Measurements from ENCODE around the gene MBLAC1. TPM values are rescaled to one million over a fixed set of nuclear protein-coding genes. Genes with fewer than 3 reads are reported as not detected.
"Not testable (repeated sequence)": the region's sequence is repeated elsewhere in the genome, so short reads cannot be mapped to it uniquely, and the experiment has no call there.

MBLAC1 gene
- total and polyA plus RNA-seq, 9 of the 15 experiments (the other 6 are each of a cell fraction or from before 2014, with no cell fraction given), result 0.03 to 3.1 (median 0.52) TPM

- BruUV-seq (replicated peaks); H3K4me2 ChIP-seq (ENCODE audit: insufficient read depth, low read length); H3K4me3 ChIP-seq; H3K27ac ChIP-seq (ENCODE audit: extremely low read depth, low read depth, low read length); H3K36me3 ChIP-seq (ENCODE audit: control insufficient read depth, insufficient read depth, low read length); H3K9ac ChIP-seq (ENCODE audit: insufficient read depth in 1 of 2, low read depth in 2 of 2, low read length in 2 of 2); H3K27me3 ChIP-seq (ENCODE audit: control insufficient read depth in 2 of 2, insufficient read depth in 2 of 2, low read length in 2 of 2); FAIRE-seq; H4K20me1 ChIP-seq (replicated peaks; ENCODE audit: control insufficient read depth, insufficient read depth, low read length); ATAC-seq; in situ Hi-C loops (cut with MboI); H2AFZ ChIP-seq (ENCODE audit: low read depth, low read length); DNase-seq (ENCODE audit: extremely low read depth in 1 of 4, low spot score in 3 of 4); H3K9me3 ChIP-seq (replicated peaks; ENCODE audit: control insufficient read depth, insufficient read depth, low read depth, low read length); H3K9me1 ChIP-seq (ENCODE audit: control insufficient read depth, insufficient read depth, low read length); intact Hi-C loops (cut with micrococcal nuclease); TF ChIP-seq TEAD4 (CRISPR knock-in tag; IDR thresholded peaks at IDR 0.05; ENCODE audit: borderline replicate concordance): not testable (repeated sequence)
- peaks cover 18% of the 10 kb centered on the region for H3K79me2 ChIP-seq (ENCODE audit: control insufficient read depth, insufficient read depth, low read length)
- ChIA-PET CTCF (ENCODE audit: low intra/inter-chr PET ratio) (interaction anchor here (0.6 kb wide), 1 partner anchor 232 kb away, joined by 4 read pairs; no protein-coding TSS in a partner anchor), POLR2A (interaction anchor here (0.7 to 1.8 kb wide), 2 partner anchors 13 to 189 kb away, joined by 3 read pairs; no protein-coding TSS in a partner anchor)
- 66% methylated on average over 4 of the region's 4 CpGs for WGBS (ENCODE audit: insufficient coverage, low coverage, missing lambda C conversion rate)
- peak; percentile 6; the same call in 1 of the 2 replicates for TF ChIP-seq TAL1 (IDR thresholded peaks at IDR 0.05)
- TF ChIP-seq DPF2 (IDR thresholded peaks at IDR 0.05), result peak; percentile 36; the same call in 1 of the 2 replicates
- peak; percentile 36; the same call in 1 of the 2 replicates for TF ChIP-seq CEBPG (CRISPR knock-in tag; IDR thresholded peaks at IDR 0.05)
- TF ChIP-seq CEBPG (tag; conservative IDR thresholded peaks at IDR 0.05 in 1 of 2, IDR thresholded peaks at IDR 0.05 in 1 of 2), result peak; percentile 34 to 84; a peak in 3 of 4 replicates
- peak in 1 of 2 experiments; percentile 44; a peak in 1 of 4 replicates for TF ChIP-seq KDM1A (IDR thresholded peaks at IDR 0.05)
- peak; percentile 40; the same call in 1 of the 2 replicates for TF ChIP-seq CBFA2T2 (conservative IDR thresholded peaks at IDR 0.05)
- peak; percentile 67 for TF ChIP-seq CBFA2T3 (IDR thresholded peaks at IDR 0.05)
- peak in 1 of 2 experiments; percentile 34; a peak in 1 of 4 replicates for TF ChIP-seq RCOR1 (IDR thresholded peaks at IDR 0.05; ENCODE audit: borderline replicate concordance in 1 of 2, low read depth in 2 of 2, low read length in 2 of 2)
- peak; percentile 36 for TF ChIP-seq ARID1B (IDR thresholded peaks at IDR 0.05)
- peak; percentile 24 to 39; a peak in 1 of 4 replicates for TF ChIP-seq TRIM24 (IDR thresholded peaks at IDR 0.05)
- peak; percentile 73 for TF ChIP-seq FOSL1 (tag; conservative IDR thresholded peaks at IDR 0.05)
- TF ChIP-seq CEBPB (tag; IDR thresholded peaks at IDR 0.05), result peak; percentile 85
- 0 out of 2 replicates have a peak, but pooled peaks have one; percentile 23 for TF ChIP-seq TEAD4 (IDR thresholded peaks at IDR 0.05; ENCODE audit: low read length)
- H3K4me1 ChIP-seq (replicated peaks in 1 of 2; ENCODE audit: control insufficient read depth in 2 of 2, insufficient read depth in 2 of 2, low read length in 2 of 2), result peaks cover 5 to 22% of the 10 kb centered on the region in 2 experiments; a peak in 4 of 5 replicates
Measured at GRCh38 chr7:100146350-100146749, 19.6 kb downstream of the MBLAC1 start.
